ENCODE data around the gene CCDC149.

DNA sequence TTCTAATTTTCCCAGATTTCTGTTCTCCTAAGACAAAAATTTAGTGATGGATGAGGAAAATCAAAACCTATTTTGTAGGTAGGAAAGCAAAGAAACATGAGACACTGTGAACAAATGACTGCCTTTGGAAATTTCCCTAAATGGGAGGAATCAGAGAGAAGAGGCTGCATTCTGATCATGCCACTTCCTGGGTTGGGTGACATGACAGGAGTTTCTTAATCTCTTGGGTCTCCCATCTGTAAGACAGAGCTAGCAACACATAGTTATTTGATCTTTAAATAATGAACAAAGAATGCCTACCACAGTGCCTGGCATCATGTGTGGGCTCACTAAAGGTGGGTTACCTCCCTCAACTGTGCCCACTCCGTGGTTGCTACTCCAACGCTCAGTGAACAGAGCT, 57.1 kb downstream of the CCDC149 start:
- TF ChIP-seq, protein P1, sequence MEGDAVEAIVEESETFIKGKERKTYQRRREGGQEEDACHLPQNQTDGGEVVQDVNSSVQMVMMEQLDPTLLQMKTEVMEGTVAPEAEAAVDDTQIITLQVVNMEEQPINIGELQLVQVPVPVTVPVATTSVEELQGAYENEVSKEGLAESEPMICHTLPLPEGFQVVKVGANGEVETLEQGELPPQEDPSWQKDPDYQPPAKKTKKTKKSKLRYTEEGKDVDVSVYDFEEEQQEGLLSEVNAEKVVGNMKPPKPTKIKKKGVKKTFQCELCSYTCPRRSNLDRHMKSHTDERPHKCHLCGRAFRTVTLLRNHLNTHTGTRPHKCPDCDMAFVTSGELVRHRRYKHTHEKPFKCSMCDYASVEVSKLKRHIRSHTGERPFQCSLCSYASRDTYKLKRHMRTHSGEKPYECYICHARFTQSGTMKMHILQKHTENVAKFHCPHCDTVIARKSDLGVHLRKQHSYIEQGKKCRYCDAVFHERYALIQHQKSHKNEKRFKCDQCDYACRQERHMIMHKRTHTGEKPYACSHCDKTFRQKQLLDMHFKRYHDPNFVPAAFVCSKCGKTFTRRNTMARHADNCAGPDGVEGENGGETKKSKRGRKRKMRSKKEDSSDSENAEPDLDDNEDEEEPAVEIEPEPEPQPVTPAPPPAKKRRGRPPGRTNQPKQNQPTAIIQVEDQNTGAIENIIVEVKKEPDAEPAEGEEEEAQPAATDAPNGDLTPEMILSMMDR (IDR thresholded peaks at IDR 0.05), result no peak
- TF ChIP-seq POLR2A (IDR thresholded peaks at IDR 0.05) (no peak), EP300 (IDR thresholded peaks at IDR 0.05) (no peak), POLR2AphosphoS5 (IDR thresholded peaks at IDR 0.05) (no peak)

Measured in gastroesophageal sphincter (tissue), 3 donors.